IMR-90 (cell line): ENCODE measurements around the gene HS6ST2. TPM values are rescaled to one million over a fixed set of nuclear protein-coding genes. Genes with fewer than 3 reads are reported as not detected.

Experiments
- ATAC-seq: fragments of 200-7000 bp; cut with Tn5 transposase; 2 replicates; pipeline ENCODE4 v1.9.1; 2020; ENCODE audit warnings: low read depth, mild to moderate bottlenecking, moderate library complexity
- BruUV-seq: library from RNA; stranded (reverse); fragments of 400-500 nt; replicated peaks from 2 replicates; lab custom pipeline; 2021; lab: Mats Ljungman, UMichigan
- CTCF ChIA-PET: fragments of 300-600 bp; formaldehyde crosslinking; extraction: SDS; loops from one replicate; lab custom pipeline; 2021; ENCODE audit warnings: antibody characterized with exemption; lab: Yijun Ruan, JAX
- POLR2A ChIA-PET: fragments of 300-600 bp; sonication (Branson Sonifier 250); formaldehyde crosslinking; loops from one replicate; lab custom pipeline; 2022; ENCODE audit warnings: antibody characterized with exemption; ENCODE audit not compliant: unreplicated experiment; lab: Charles Lee
- DNase-seq: peaks from one replicate; pipeline ENCODE4 v3.0.0; 2013
- H2AFZ ChIP-seq: replicated peaks from 2 replicates; pipeline ENCODE3; 2013; ENCODE audit warnings: low read length, mild to moderate bottlenecking; ENCODE audit not compliant: poor library complexity
- H2AK5ac ChIP-seq: 2 replicates; pipeline ENCODE4 v1.6.1; 2013; ENCODE audit warnings: low read depth, low read length, inconsistent platforms
- H2AK9ac ChIP-seq: replicated peaks from 2 replicates; pipeline ENCODE3; 2013; ENCODE audit warnings: mild to moderate bottlenecking, low read depth, low read length, moderate library complexity; ENCODE audit not compliant: poor library complexity
- H2BK120ac ChIP-seq: 2 replicates; pipeline ENCODE4 v1.6.1; 2013; ENCODE audit warnings: low read depth, low read length, inconsistent platforms
- H2BK15ac ChIP-seq: 3 replicates; pipeline ENCODE4 v1.6.1; 2013; ENCODE audit warnings: low read depth, low read length, inconsistent platforms
- H2BK20ac ChIP-seq: 2 replicates; pipeline ENCODE4 v1.6.1; 2013; ENCODE audit warnings: low read depth, mild to moderate bottlenecking, inconsistent platforms, low read length, moderate library complexity
- H2BK5ac ChIP-seq: 2 replicates; pipeline ENCODE4 v1.6.1; 2013; ENCODE audit warnings: mild to moderate bottlenecking, low read depth, low read length, inconsistent platforms; ENCODE audit not compliant: poor library complexity, severe bottlenecking
- H3K14ac ChIP-seq: replicated peaks from 2 replicates; pipeline ENCODE4 v1.6.1; 2013; ENCODE audit warnings: low read depth, low read length, inconsistent platforms
- H3K18ac ChIP-seq: 2 replicates; pipeline ENCODE4 v1.6.1; 2013; ENCODE audit warnings: low read depth, low read length, control low read depth
- H3K23ac ChIP-seq: 2 replicates; pipeline ENCODE4 v1.6.1; 2013; ENCODE audit warnings: low read depth, low read length, inconsistent platforms
- H3K27ac ChIP-seq: 2 replicates; pipeline ENCODE4 v1.5.1; 2013; ENCODE audit warnings: mild to moderate bottlenecking, control low read depth, low read length; ENCODE audit not compliant: insufficient read depth
- H3K27me3 ChIP-seq: 2 replicates; pipeline ENCODE4 v1.6.1; 2013; ENCODE audit warnings: low read length; ENCODE audit not compliant: control insufficient read depth, insufficient read depth
- H3K36me3 ChIP-seq: 2 replicates; pipeline ENCODE4 v1.6.1; 2013; ENCODE audit warnings: low read length, mixed read lengths; ENCODE audit not compliant: control insufficient read depth, insufficient read depth
- H3K4ac ChIP-seq: 2 replicates; pipeline ENCODE4 v1.6.1; 2013; ENCODE audit warnings: low read depth, low read length, inconsistent platforms
- H3K4me1 ChIP-seq: 2 replicates; pipeline ENCODE4 v1.6.1; 2013; ENCODE audit warnings: low read length, mixed read lengths; ENCODE audit not compliant: control insufficient read depth, insufficient read depth
- H3K4me2 ChIP-seq: 2 replicates; pipeline ENCODE4 v1.6.1; 2013; ENCODE audit warnings: low read depth, mild to moderate bottlenecking, control low read depth, low read length, moderate library complexity
- H3K4me3 ChIP-seq: 2 replicates; pipeline ENCODE4 v1.5.1; 2013; ENCODE audit warnings: low read depth, mild to moderate bottlenecking, control low read depth, low read length, moderate library complexity; ENCODE audit not compliant: insufficient read depth
- H3K56ac ChIP-seq: 2 replicates; pipeline ENCODE4 v1.6.1; 2013; ENCODE audit warnings: low read length, inconsistent platforms; ENCODE audit not compliant: insufficient read depth; ENCODE audit errors: extremely low read depth
- H3K79me1 ChIP-seq, 2 experiments: 2 replicates each; pipeline ENCODE4 v1.6.1; 2013; ENCODE audit warnings: low read length in 2 of 2, inconsistent platforms in 1 of 2, low read depth in 1 of 2
- H3K9ac ChIP-seq: 2 replicates; pipeline ENCODE4 v1.6.1; 2013; ENCODE audit warnings: low read depth, low read length, control low read depth
- H3K9me1 ChIP-seq: 2 replicates; pipeline ENCODE4 v1.6.1; 2013; ENCODE audit warnings: low read length, inconsistent platforms; ENCODE audit not compliant: insufficient read depth
- H3K9me3 ChIP-seq: 2 replicates; pipeline ENCODE4 v1.6.1; 2013; ENCODE audit warnings: low read length; ENCODE audit not compliant: control insufficient read depth, insufficient read depth
- H4K20me1 ChIP-seq: 2 replicates; pipeline ENCODE4 v1.6.1; 2013; ENCODE audit warnings: low read length, inconsistent platforms; ENCODE audit not compliant: insufficient read depth
- H4K5ac ChIP-seq: 2 replicates; pipeline ENCODE4 v1.6.1; 2013; ENCODE audit warnings: mild to moderate bottlenecking, low read depth, low read length, control low read depth
- H4K8ac ChIP-seq, 2 experiments: 2 replicates each; pipeline ENCODE4 v1.6.1; 2013; ENCODE audit warnings: low read depth in 2 of 2, low read length in 2 of 2, control low read depth in 1 of 2, inconsistent platforms in 1 of 2
- H4K91ac ChIP-seq: 2 replicates; pipeline ENCODE4 v1.6.1; 2013; ENCODE audit warnings: low read depth, low read length, inconsistent platforms; ENCODE audit not compliant: insufficient read depth
- CEBPB ChIP-seq: IDR thresholded peaks from 2 replicates; pipeline ENCODE4 v1.6.1; 2012; ENCODE audit warnings: low read depth, low read length, improper control_type of control experiment
- CHD1 ChIP-seq: IDR thresholded peaks from 2 replicates; pipeline ENCODE4 v1.6.1; 2012; ENCODE audit warnings: low read depth, low read length, improper control_type of control experiment
- CTCF ChIP-seq: conservative IDR thresholded peaks from 2 replicates; pipeline ENCODE4 v1.5.1; 2012; ENCODE audit warnings: mild to moderate bottlenecking, low read depth, low read length, improper control_type of control experiment
- ELK1 ChIP-seq: fragments of 150-350 bp; IDR thresholded peaks from 2 replicates; pipeline ENCODE4 v1.6.1; 2016; ENCODE audit warnings: low read depth, mild to moderate bottlenecking, low read length, moderate library complexity, borderline replicate concordance
- FOS ChIP-seq: fragments of 150-350 bp; IDR thresholded peaks from 2 replicates; pipeline ENCODE4 v1.6.1; 2016; ENCODE audit warnings: low read depth, low read length
- MAFK ChIP-seq: IDR thresholded peaks from 2 replicates; pipeline ENCODE4 v1.6.1; 2012; ENCODE audit warnings: low read depth, low read length, improper control_type of control experiment
- MAZ ChIP-seq: IDR thresholded peaks from 2 replicates; pipeline ENCODE4 v1.6.1; 2012; ENCODE audit warnings: low read depth, mild to moderate bottlenecking, low read length, improper control_type of control experiment, moderate library complexity, borderline replicate concordance
- MXI1 ChIP-seq: IDR thresholded peaks from 2 replicates; pipeline ENCODE4 v1.6.1; 2012; ENCODE audit warnings: low read depth, mild to moderate bottlenecking, low read length, moderate library complexity, borderline replicate concordance
- NFE2L2 ChIP-seq: fragments of 150-350 bp; IDR thresholded peaks from 2 replicates; pipeline ENCODE4 v1.6.1; 2016; ENCODE audit warnings: low read depth, mild to moderate bottlenecking, low read length
- POLR2A ChIP-seq: IDR thresholded peaks from 2 replicates; pipeline ENCODE4 v1.6.1; 2012; ENCODE audit warnings: mild to moderate bottlenecking, low read depth, low read length
- RAD21 ChIP-seq: IDR thresholded peaks from 2 replicates; pipeline ENCODE4 v1.6.1; 2012; ENCODE audit warnings: low read length, improper control_type of control experiment
- RCOR1 ChIP-seq: IDR thresholded peaks from 2 replicates; pipeline ENCODE4 v1.6.1; 2012; ENCODE audit warnings: mild to moderate bottlenecking, low read length, improper control_type of control experiment; ENCODE audit not compliant: insufficient replicate concordance
- RFX5 ChIP-seq: IDR thresholded peaks from 2 replicates; pipeline ENCODE4 v1.8.0; 2012; ENCODE audit warnings: low read depth, mild to moderate bottlenecking, low read length, moderate library complexity
- WGBS, 2 experiments: methylation state at CpG; one replicate each; pipeline versions ENCODE4 v1.1.5 to v1.1.7; 2013; ENCODE audit warnings: missing lambda C conversion rate in 2 of 2; ENCODE audit not compliant: insufficient read length in 1 of 2; ENCODE audit errors: extremely low coverage in 2 of 2; 5-methylcytosine and 5-hydroxymethylcytosine counted together
- dilution Hi-C: fragments of 300-500 bp; cut with HindIII; formaldehyde crosslinking; loops from one replicate; pipeline ENCODE4 v1.14.3; 2018; ENCODE audit warnings: low sequenced_read_pairs; ENCODE audit not compliant: unreplicated experiment
- in situ Hi-C: fragments of 300-500 bp; cut with MboI; formaldehyde crosslinking; loops from 3 replicates; pipeline ENCODE4 v1.14.3; 2019; ENCODE audit warnings: low sequenced_read_pairs, inconsistent platforms, mixed read lengths
- intact Hi-C: fragments of 100-400 bp; cut with micrococcal nuclease; formaldehyde crosslinking; loops from 2 replicates; pipeline ENCODE4 v1.10.0; 2022
- polyA plus RNA-seq, 3 experiments: library from polyadenylated mRNA; depleted of rRNA; stranded (reverse); fragments of >200 nt; gene quantifications; 2 replicates each; pipeline ENCODE4 v1.2.3, GENCODE V29; 2012; ENCODE audit warnings: low replicate concordance in 1 of 3
- total RNA-seq: library from RNA; depleted of rRNA; stranded (reverse); fragments of >200 nt; gene quantifications from 2 replicates; pipeline ENCODE4 v1.2.3, GENCODE V29; 2012

Gene HS6ST2
- total and polyA plus RNA-seq, 2 of the 4 experiments (the other 2 are of a cell fraction) = not detected

- no peak for TF ChIP-seq NFE2L2
These were observed 268.5 kb downstream of the HS6ST2 start (continued) for GRCh38 chrX:132689612-132690563.

GRCh38 chrX:132685276-132685675 lies 273.2 kb downstream of the HS6ST2 start:
- in situ Hi-C loops (no loop called here), dilution Hi-C loops (no loop called here), intact Hi-C loops (no loop called here)
- H3K9me1 ChIP-seq = no peaks in the 10 kb centered on the region
- no peak overlapping the region for H3K4me2 ChIP-seq
- no peaks in the 10 kb centered on the region for H3K36me3 ChIP-seq
- CTCF ChIA-PET = no interaction called here
- H4K20me1 ChIP-seq = no peaks in the 10 kb centered on the region
- no peak overlapping the region for H3K4me3 ChIP-seq
- H3K27me3 ChIP-seq = peaks cover 5% of the 10 kb centered on the region; the same call in 1 of the 2 replicates
- no peaks in the 10 kb centered on the region for H3K4me1 ChIP-seq
- no peak overlapping the region for H3K56ac ChIP-seq
- no peak overlapping the region for H3K23ac ChIP-seq
- H2BK15ac ChIP-seq = no peak overlapping the region
- no peak overlapping the region for H4K91ac ChIP-seq
- DNase-seq = no peak
- H3K4ac ChIP-seq = no peak overlapping the region
- H2BK5ac ChIP-seq = no peak overlapping the region
- H4K8ac ChIP-seq = no peak overlapping the region
- no peaks in the 10 kb centered on the region for H3K9me3 ChIP-seq
- no peak overlapping the region for H2BK120ac ChIP-seq
- WGBS, 2 experiments = 25% methylated on average over 4 of the region's 4 CpGs; no CpG with 5 or more reads in 1 of the 2 experiments
- no TSS peak for BruUV-seq
- no peak overlapping the region for H4K5ac ChIP-seq
- H2AK5ac ChIP-seq = no peak overlapping the region
- no peak overlapping the region for H2BK20ac ChIP-seq
- POLR2A ChIA-PET = no interaction called here
- no peak for ATAC-seq
- H2AK9ac ChIP-seq = no peak overlapping the region
- no peak overlapping the region for H3K9ac ChIP-seq
- no peak for TF ChIP-seq FOS
- TF ChIP-seq CHD1 = no peak
- TF ChIP-seq POLR2A = no peak
- no peak for TF ChIP-seq RFX5
- no peak for TF ChIP-seq CEBPB
- TF ChIP-seq MAZ = no peak
- no peak for TF ChIP-seq RAD21
- no peak for TF ChIP-seq CTCF
- TF ChIP-seq RCOR1 = no peak
- TF ChIP-seq NFE2L2 = no peak
- TF ChIP-seq ELK1 = no peak
- no peak for TF ChIP-seq MAFK
- no peak for TF ChIP-seq MXI1
- H3K27ac ChIP-seq = no peak overlapping the region
- no peak overlapping the region for H2AFZ ChIP-seq
- H3K14ac ChIP-seq = no peak overlapping the region
- H3K18ac ChIP-seq = no peak overlapping the region
- no peaks in the 10 kb centered on the region for H3K79me1 ChIP-seq
